ENCODE results near the gene KLHL17. TPM values are rescaled to one million over a fixed set of nuclear protein-coding genes. Genes with fewer than 3 reads are reported as not detected.

Gene KLHL17
- total RNA-seq, 1 experiment from 2014 or later: 27.8 TPM

DNA sequence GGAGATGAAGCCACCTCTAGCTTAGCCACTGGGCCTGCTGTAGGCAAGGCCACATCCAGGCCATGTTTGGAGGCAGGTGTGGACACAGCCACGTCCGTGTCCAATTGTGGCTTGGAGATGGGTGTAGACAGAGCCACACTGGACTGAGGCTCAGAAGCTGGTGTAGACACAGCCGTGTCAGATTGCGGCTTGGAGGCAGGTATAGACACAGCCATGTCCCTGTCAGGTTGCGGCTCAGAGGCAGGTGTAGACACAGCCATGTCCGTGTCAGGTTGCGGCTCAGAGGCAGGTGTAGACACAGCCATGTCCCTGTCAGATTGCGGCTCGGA is 19.3 kb downstream of the KLHL17 start:
- Mint-ChIP-seq H3K9me3 (ENCODE audit: low read depth, unreplicated experiment) (no peaks in the 10 kb centered on the region), H3K36me3 (ENCODE audit: insufficient read depth, unreplicated experiment) (peaks cover 23% of the 10 kb centered on the region), H3K27ac (ENCODE audit: unreplicated experiment) (no peak overlapping the region), H3K4me3 (ENCODE audit: low read depth, unreplicated experiment) (no peak overlapping the region), H3K27me3 (ENCODE audit: unreplicated experiment) (peaks cover 34% of the 10 kb centered on the region), H3K4me1 (ENCODE audit: low read depth, unreplicated experiment) (peaks cover 18% of the 10 kb centered on the region)
- CTCF ChIA-PET: no interaction called here
- BruUV-seq (replicated peaks): no TSS peak
- intact Hi-C loops (cut with micrococcal nuclease; ENCODE audit: unreplicated experiment): no loop called here
- DNase-seq: no peak
- TF ChIP-seq, protein P1, sequence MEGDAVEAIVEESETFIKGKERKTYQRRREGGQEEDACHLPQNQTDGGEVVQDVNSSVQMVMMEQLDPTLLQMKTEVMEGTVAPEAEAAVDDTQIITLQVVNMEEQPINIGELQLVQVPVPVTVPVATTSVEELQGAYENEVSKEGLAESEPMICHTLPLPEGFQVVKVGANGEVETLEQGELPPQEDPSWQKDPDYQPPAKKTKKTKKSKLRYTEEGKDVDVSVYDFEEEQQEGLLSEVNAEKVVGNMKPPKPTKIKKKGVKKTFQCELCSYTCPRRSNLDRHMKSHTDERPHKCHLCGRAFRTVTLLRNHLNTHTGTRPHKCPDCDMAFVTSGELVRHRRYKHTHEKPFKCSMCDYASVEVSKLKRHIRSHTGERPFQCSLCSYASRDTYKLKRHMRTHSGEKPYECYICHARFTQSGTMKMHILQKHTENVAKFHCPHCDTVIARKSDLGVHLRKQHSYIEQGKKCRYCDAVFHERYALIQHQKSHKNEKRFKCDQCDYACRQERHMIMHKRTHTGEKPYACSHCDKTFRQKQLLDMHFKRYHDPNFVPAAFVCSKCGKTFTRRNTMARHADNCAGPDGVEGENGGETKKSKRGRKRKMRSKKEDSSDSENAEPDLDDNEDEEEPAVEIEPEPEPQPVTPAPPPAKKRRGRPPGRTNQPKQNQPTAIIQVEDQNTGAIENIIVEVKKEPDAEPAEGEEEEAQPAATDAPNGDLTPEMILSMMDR (IDR thresholded peaks at IDR 0.05; ENCODE audit: unreplicated experiment): no peak

DNA sequence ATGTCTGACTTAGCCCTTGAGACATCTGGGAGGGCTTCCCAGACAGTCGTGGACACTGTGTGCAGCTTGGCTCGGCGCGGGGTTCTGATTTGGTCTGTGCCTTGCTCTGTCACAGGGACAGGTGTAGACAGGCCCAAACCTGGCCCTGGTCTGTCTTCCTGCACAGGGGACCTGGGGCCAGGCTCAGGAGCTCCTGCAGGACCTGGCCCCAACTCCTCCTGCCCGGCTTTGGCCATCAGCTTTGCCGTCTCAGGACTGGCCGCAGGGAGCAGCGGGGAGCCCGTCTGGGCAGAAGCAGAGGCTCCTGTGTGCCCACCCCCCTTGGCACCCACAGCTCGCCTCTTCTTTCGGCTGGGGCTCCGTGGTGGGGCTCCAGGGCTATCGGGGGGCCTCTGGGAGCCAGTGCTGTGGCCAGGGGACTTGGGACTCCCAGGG is 19.8 kb downstream of the KLHL17 start:
- Mint-ChIP-seq H3K36me3 (ENCODE audit: insufficient read depth, unreplicated experiment) (peaks cover 19% of the 10 kb centered on the region), H3K4me1 (ENCODE audit: low read depth, unreplicated experiment) (peaks cover 18% of the 10 kb centered on the region), H3K4me3 (ENCODE audit: low read depth, unreplicated experiment) (no peak overlapping the region), H3K9me3 (ENCODE audit: low read depth, unreplicated experiment) (no peaks in the 10 kb centered on the region), H3K27me3 (ENCODE audit: unreplicated experiment) (peaks cover 36% of the 10 kb centered on the region), H3K27ac (ENCODE audit: unreplicated experiment) (no peak overlapping the region)
- CTCF ChIA-PET: interaction anchor here (0.7 kb wide), 1 partner anchor 22 kb away, joined by 4 read pairs; no protein-coding TSS in a partner anchor
- BruUV-seq (replicated peaks): no TSS peak
- DNase-seq: no peak
- intact Hi-C loops (cut with micrococcal nuclease; ENCODE audit: unreplicated experiment): no loop called here
- TF ChIP-seq, protein P1 (IDR thresholded peaks at IDR 0.05; ENCODE audit: unreplicated experiment): no peak

DNA sequence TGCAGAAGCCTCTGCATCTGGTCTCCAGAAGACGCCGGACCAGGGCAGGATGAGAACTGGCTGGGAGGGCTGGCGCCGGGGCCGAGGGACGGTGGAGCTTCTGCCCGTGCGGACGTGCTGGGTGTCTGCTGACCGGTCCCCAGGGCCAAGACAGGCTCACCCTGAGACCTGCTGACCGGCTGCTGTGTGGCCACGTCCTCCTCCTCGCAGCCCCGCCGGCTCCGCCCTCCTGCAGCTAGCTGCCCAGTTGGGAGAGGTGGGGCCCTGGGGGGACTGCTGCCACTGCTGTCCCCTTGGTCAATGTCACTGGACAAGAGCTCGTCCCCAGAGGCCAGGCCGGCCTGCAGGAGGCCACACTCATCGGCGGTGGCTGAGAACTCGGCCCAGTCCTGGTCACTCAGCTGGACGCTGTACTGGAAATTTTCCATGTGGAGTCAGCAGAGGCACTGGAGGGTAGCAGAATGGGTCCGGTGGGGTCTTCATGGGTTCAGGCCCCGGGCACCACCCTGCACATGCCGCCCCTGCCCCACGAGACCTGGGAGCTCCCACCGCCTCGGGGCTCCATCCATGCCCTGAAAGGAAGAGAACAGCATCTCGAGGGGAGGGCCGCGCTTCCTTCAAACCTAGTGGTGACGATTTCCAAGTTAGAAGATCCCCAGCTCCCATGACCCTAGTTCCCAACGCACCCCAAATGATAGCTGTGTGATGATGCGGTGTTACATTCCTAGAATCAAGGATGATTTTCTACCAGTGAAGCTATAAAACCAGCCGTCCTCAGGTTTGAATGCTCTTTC is 20.4 kb downstream of the KLHL17 start:
- intact Hi-C loops (cut with micrococcal nuclease; ENCODE audit: unreplicated experiment): no loop called here
- Mint-ChIP-seq H3K4me3 (ENCODE audit: low read depth, unreplicated experiment) (no peak overlapping the region), H3K36me3 (ENCODE audit: insufficient read depth, unreplicated experiment) (peaks cover 13% of the 10 kb centered on the region), H3K27ac (ENCODE audit: unreplicated experiment) (no peak overlapping the region), H3K9me3 (ENCODE audit: low read depth, unreplicated experiment) (no peaks in the 10 kb centered on the region), H3K4me1 (ENCODE audit: low read depth, unreplicated experiment) (peaks cover 12% of the 10 kb centered on the region), H3K27me3 (ENCODE audit: unreplicated experiment) (peaks cover 42% of the 10 kb centered on the region)
- CTCF ChIA-PET: interaction anchor here (0.7 kb wide), 1 partner anchor 21 kb away, joined by 4 read pairs; no protein-coding TSS in a partner anchor
- no TSS peak for BruUV-seq (replicated peaks)
- no peak for DNase-seq
- TF ChIP-seq, protein P1 (IDR thresholded peaks at IDR 0.05; ENCODE audit: unreplicated experiment): no peak

DNA sequence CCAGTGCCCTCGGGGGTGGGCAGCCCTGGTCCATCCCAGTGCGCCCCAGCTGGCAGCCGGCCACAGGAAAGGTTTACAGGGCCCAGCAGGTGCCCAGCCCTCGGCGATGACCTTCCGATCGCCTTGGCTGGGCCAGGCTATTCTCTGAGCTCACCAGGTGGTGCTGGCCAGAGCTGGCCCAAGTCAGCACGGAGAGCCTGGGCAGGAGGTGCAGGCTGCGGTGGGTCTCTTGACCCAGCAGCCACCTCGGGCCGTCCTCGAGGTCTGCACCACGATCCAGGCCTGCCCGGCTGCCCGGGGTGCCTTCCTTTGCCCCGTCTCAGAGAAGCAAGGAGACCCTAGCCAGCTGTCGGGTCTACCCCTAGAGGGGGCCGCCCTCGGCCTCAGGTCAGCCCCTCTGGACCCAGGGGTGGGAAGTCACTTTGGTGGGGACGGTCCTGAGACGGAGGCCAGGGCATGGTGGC is 21.1 kb downstream of the KLHL17 start:
- no peaks in the 10 kb centered on the region for H3K9me3 Mint-ChIP-seq (ENCODE audit: low read depth, unreplicated experiment)
- no peak for DNase-seq
- no peak overlapping the region for H3K4me3 Mint-ChIP-seq (ENCODE audit: low read depth, unreplicated experiment)
- no TSS peak for BruUV-seq (replicated peaks)
- peaks cover 47% of the 10 kb centered on the region for H3K27me3 Mint-ChIP-seq (ENCODE audit: unreplicated experiment)
- TF ChIP-seq, protein P1 (IDR thresholded peaks at IDR 0.05; ENCODE audit: unreplicated experiment): no peak
- H3K4me1 Mint-ChIP-seq (ENCODE audit: low read depth, unreplicated experiment): peaks cover 7% of the 10 kb centered on the region
- no peak overlapping the region for H3K27ac Mint-ChIP-seq (ENCODE audit: unreplicated experiment)
- CTCF ChIA-PET: no interaction called here
- intact Hi-C loops (cut with micrococcal nuclease; ENCODE audit: unreplicated experiment): no loop called here
- H3K36me3 Mint-ChIP-seq (ENCODE audit: insufficient read depth, unreplicated experiment): peaks cover 7% of the 10 kb centered on the region
